ENCODE measurements around the gene PAPSS1.

DNA sequence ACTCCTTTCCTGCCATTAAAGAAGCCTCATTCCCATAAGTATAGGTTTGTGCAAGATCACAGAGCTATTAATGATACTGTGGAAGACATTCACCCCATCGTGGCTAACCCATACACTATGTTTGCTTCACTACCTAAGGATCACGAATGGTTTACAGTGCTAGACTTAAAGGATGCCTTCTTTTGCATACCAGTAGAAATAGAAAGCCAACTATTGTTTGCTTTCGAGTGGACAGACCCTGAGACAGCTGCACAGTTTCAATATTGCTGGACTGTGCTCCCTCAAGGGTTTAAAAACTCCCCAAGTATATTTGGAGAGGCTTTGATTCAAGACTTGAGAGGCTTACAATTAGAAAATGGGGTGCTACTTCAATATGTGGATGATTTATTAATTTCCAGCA lies 16.0 kb upstream of the PAPSS1 start:
- TF ChIP-seq YY1 (IDR thresholded peaks at IDR 0.05; ENCODE audit: insufficient read depth, insufficient read length) (no peak), ZNF274 (IDR thresholded peaks at IDR 0.05; ENCODE audit: low read depth, low read length) (no peak), SUZ12 (IDR thresholded peaks at IDR 0.05; ENCODE audit: extremely low read depth, insufficient read depth, insufficient read length) (no peak)
